H1 (cell line): ENCODE measurements around the gene TLE2. TPM values are rescaled to one million over a fixed set of nuclear protein-coding genes. Genes with fewer than 3 reads are reported as not detected.

ENCODE experiments used
- CBX5 ChIP-seq: fragments of 300-800, 300-1000 bp; sonication (generic); IDR thresholded peaks from 2 replicates; pipeline ENCODE4 v1.7.1; 2016; ENCODE audit warnings: antibody characterized with exemption, low read length, low read depth
- POLR2A ChIP-seq, 2 experiments: IDR thresholded peaks; 1 replicate in 1 of 2; 2 replicates in 1 of 2; pipeline ENCODE4 v1.6.1; 2011; ENCODE audit warnings: low read depth in 2 of 2, low read length in 2 of 2, mild to moderate bottlenecking in 2 of 2; ENCODE audit errors: control extremely low read depth in 1 of 2
- TCF12 ChIP-seq: IDR thresholded peaks from 2 replicates; pipeline ENCODE4 v1.6.1; 2011; ENCODE audit warnings: low read depth, mild to moderate bottlenecking, low read length
- TEAD4 ChIP-seq: IDR thresholded peaks from 2 replicates; pipeline ENCODE4 v1.6.1; 2012; ENCODE audit warnings: low read depth, low read length, inconsistent platforms, mixed read lengths
- polyA plus RNA-seq, 7 experiments: library from polyadenylated mRNA; depleted of rRNA in 3 of 7; stranded (reverse) in 5 of 7; unstranded in 2 of 7; fragments of >200 nt in 5 of 7; fragments of 200-250 nt in 2 of 7; gene quantifications; 1 replicate in 5 of 7; 2 replicates in 1 of 7; 4 replicates in 1 of 7; pipeline versions ENCODE4 v1.2.1 to v1.2.3, GENCODE V29; 2011 to 2013; ENCODE audit warnings: missing spikeins in 2 of 7, mixed read lengths in 2 of 7
- total RNA-seq: library from RNA; stranded (reverse); fragmentation: NEBNext Ultra II Directional; extraction: Animal tissue kit (Norgen Biotek cat#: 25700); gene quantifications from 2 replicates; pipeline ENCODE4 v1.2.1, GENCODE V29; 2021
- TF ChIP-seq, protein P1 (sequence below), 3 experiments: IDR thresholded peaks; 1 replicate in 2 of 3; 2 replicates in 1 of 3; pipeline versions ENCODE4 v1.5.1 to v1.6.1; 2011; ENCODE audit warnings: low read length in 3 of 3, mild to moderate bottlenecking in 3 of 3, inconsistent platforms in 2 of 3, low read depth in 1 of 3, moderate library complexity in 1 of 3; ENCODE audit not compliant: insufficient read depth in 1 of 3; ENCODE audit errors: control extremely low read depth in 1 of 3

TLE2 gene
- total and polyA plus RNA-seq, 2 of the 8 experiments (the other 6 are each of a cell fraction or from before 2014, with no cell fraction given): 8.0 to 11.5 TPM

DNA sequence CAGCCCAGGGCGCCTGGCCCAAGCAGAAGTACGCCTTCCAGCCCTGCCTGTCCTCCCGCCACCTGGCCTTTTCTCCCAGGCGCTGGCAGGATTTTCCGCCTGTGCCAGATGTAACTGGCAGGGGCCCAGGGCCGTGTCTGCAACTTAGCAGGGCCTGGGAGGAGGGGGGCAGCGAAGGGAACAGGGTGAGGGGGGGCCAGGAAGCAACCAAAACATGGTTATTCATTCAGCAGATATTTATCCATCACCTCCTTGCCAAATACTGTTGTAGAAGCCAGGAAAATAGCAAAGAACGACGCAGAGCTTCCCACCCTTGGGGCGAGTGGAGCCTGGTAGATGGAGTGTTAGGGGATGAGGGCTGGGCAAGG is 46.1 kb downstream of the TLE2 start (continued):
- TF ChIP-seq, protein P1, sequence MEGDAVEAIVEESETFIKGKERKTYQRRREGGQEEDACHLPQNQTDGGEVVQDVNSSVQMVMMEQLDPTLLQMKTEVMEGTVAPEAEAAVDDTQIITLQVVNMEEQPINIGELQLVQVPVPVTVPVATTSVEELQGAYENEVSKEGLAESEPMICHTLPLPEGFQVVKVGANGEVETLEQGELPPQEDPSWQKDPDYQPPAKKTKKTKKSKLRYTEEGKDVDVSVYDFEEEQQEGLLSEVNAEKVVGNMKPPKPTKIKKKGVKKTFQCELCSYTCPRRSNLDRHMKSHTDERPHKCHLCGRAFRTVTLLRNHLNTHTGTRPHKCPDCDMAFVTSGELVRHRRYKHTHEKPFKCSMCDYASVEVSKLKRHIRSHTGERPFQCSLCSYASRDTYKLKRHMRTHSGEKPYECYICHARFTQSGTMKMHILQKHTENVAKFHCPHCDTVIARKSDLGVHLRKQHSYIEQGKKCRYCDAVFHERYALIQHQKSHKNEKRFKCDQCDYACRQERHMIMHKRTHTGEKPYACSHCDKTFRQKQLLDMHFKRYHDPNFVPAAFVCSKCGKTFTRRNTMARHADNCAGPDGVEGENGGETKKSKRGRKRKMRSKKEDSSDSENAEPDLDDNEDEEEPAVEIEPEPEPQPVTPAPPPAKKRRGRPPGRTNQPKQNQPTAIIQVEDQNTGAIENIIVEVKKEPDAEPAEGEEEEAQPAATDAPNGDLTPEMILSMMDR (IDR thresholded peaks at IDR 0.05; ENCODE audit: control extremely low read depth in 1 of 3, insufficient read depth in 1 of 3, low read depth in 1 of 3, low read length in 3 of 3): no peak
- TF ChIP-seq POLR2A (IDR thresholded peaks at IDR 0.05; ENCODE audit: control extremely low read depth in 1 of 2, low read depth in 2 of 2, low read length in 2 of 2) (no peak), CBX5 (no peak), TEAD4 (no peak), TCF12 (no peak)
